Measurements from ENCODE around the gene HSBP1L1.
"Not testable (repeated sequence)": the region's sequence is repeated elsewhere in the genome, so short reads cannot be mapped to it uniquely, and the experiment has no call there.

Gene HSBP1L1

DNA sequence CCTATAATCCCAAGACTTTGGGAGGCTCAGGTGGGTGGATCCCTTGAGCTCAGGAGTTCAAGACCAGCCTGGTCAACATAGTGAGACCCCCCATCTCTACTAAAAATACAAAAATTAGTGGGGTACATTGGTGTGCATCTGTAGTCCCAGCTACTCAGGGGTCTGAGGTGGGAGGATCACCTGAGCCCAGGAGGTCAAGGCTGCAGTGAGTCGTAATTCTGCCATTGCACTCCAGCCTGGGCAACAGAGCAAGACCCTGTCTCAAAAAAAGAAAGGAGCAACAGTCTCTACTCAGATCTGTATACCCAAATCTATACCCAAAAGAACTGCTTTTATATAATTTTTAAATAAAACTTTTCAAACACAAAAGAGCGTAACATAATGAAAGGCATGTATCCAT is 5.5 kb upstream of the HSBP1L1 start:
- FAIRE-seq: no peak
- no peak for DNase-seq (ENCODE audit: extremely low spot score, insufficient read length, low read depth)

DNA sequence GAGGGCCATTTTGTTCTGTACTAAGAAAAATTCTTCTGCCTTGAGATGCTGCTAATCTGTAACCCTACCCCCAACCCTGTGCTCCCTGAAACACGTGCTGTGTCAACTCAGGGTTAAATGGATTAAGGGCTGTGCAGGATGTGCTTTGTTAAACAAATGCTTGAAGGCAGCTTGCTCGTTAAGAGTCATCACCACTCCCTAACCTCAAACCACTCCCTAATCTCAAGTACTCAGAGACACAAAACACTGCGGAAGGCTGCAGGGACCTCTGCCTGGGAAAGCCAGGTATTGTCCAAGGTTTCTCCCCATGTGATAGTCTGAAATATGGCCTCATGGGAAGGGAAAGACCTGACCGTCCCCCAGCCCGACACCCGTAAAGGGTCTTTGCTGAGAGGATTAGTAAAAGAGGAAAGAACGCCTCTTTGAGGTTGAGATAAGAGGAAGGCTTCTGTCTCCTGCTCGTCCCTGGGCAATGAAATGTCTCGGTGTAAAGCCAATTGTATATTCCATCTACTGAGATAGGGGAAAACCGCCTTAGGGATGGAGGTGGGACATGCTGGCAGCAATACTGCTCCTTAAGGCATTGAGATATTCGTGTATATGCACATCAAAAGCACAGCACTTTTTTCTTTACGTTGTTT is 4.2 kb upstream of the HSBP1L1 start:
- not testable (repeated sequence) for FAIRE-seq; DNase-seq (ENCODE audit: extremely low spot score, insufficient read length, low read depth)

DNA sequence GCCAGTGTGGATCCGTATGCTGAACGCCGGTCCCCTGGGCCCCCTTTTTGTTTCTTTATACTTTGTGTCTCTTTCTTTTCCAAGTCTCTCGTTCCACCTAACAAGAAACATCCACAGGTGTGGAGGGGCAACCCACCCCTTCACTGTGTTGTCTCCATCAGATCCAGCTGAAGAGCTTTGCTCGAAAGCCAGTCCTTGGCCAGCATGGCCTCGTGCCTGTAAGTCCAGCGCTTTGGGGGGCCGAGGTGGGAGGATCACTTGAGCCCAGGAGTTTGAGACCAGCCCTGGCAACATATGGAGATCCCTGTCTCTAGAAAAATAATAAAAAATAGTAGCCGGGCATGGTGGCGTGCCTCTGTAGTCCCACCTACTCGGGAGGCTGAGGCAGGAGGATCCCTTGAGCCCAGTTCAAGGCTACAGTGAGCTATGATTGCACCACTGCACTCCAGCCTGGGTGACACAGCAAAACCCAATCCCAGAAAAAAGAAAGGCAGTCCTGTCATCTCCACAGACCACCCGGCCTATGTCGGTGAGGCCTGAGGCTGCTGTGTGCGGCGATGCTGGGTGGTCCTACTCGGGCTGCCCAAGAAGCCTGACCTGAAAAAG is 3.4 kb upstream of the HSBP1L1 start:
- FAIRE-seq (no peak), DNase-seq (ENCODE audit: extremely low spot score, insufficient read length, low read depth) (no peak)

DNA sequence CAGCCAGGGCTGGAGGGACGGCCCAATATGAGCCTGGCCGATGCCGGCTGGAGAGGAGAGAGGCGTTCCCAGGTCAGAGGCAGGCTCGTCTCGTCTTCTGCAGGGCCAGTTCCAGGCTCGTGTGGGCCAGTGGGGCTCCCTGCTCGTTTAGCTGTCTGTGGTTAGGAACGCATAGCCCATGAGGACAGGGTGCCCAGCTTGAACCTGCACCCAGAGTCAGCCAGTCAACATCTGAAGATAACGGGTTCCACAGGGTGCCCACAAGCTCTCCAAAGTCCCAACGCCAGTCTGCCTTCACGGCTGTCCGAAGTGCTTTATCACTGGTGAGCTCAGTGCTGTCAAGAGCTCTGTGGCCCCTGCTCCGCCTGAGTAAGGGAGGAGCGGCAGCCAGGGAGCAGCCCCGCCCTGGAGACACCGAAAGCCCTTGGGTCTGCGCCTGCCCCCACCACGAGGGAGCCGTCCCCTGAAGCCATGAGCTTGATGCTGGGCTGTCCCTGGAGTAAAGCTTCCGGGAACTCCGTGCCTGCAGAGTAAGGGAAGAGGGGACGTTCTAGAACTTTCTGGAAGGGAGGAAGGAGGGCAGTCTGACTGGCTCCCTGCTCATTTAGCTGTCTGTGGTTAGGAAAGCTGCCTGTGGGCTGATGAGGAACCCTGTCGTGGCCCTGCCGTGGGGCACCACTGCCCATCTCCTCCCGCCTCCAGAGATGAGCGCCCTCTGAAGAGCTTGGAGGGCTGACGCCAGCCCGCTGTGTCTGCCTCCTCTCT is 2.7 kb upstream of the HSBP1L1 start:
- DNase-seq (ENCODE audit: extremely low spot score, insufficient read length, low read depth) (no peak), FAIRE-seq (no peak)

DNA sequence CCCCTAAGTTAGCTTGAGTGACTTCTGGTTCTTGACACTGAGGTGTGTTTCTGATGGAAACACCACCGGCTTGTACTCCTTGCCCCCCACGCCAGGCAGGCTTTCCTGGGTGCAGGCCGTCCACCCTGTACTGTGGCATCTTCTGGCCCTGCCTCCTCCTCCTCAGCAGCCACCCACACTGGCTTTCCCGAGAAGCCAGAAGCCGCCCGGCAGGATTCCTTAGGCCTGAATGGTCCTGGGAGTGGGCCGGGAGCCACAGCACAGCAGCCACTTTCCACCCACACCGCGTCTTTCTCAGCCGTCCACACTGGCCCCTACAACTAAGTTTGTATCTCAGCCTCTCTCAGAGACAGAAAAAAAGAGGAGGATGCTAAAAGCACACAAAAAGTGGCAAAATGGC is 2.1 kb upstream of the HSBP1L1 start:
- FAIRE-seq: no peak
- no peak for DNase-seq (ENCODE audit: extremely low spot score, insufficient read length, low read depth)

DNA sequence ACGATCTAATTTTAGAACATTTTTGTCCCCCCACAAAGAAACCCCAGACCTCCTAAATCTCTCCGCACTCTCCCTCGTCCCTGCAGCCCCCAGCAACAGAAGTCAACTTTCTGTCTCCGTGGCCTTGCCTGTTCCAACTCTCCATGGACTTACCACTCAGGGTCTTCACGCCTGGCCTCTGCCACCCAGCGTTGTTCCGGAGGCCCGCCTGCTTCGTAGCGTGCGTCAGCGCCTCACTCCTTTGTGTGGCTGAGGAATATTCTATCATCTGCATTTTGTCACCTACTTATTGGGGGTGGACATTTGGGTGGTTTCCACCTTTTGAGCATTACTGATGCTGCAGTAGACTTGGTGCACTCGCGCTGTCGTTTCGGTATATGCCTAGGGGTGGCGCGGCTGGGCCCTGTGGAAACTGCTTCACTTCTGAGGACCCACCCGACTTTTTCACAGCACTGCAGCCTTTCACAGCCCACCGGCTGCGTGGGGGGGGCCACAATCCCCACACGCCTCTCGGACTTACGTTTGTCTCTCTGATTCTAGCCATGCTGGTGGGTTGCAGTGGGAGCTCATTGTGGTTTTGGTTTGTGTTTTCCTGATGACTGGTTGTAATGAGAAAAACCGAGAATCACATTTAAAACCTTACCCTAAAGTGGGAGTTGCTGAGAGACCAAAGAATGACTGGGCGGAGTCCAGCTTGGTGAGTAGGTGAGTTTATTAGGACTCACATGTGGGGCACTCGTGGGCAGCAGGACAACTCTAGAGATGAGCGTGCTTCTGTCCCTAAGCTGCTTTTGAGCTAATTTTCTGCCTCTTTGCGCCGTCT is 1.4 kb upstream of the HSBP1L1 start:
- peak; percentile 84 for FAIRE-seq

DNA sequence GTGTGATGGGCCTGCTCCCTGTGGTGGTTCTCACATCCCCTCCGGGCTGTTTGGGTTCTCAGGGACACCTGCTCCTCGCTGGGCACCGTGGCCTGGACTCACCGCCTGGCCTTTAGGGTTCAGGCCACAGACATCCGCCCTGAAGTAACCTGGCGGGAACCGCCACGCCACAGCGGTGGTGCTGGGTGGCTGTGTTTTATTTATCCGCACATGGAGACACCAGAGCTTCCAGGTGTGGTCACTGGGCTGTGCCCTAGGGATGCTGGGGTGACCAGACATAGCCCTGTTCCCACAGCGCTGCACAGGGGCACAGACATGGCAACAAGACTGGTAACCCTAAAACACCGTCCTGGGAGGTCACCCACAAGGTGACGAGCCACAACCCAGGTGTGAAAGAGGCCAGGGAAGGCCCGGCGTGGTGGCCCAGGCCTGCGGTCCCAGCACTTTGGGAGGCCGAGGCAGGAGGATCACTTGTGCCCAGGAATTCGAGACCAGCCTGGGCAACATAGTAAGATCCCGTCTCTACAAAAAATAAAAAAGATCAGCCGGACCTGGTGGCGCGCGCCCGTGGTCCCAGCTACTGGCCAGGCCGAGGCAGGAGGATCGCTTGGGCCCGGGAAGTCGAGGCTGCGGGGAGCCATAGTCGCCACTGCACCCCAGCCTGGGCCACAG is 649 bp upstream of the HSBP1L1 start:
- FAIRE-seq: no peak
- no peak for DNase-seq (ENCODE audit: extremely low spot score, insufficient read length, low read depth)

More for the DNA sequence above, 1.4 kb upstream of the HSBP1L1 start:
- no peak for DNase-seq (ENCODE audit: extremely low spot score, insufficient read length, low read depth)

DNA sequence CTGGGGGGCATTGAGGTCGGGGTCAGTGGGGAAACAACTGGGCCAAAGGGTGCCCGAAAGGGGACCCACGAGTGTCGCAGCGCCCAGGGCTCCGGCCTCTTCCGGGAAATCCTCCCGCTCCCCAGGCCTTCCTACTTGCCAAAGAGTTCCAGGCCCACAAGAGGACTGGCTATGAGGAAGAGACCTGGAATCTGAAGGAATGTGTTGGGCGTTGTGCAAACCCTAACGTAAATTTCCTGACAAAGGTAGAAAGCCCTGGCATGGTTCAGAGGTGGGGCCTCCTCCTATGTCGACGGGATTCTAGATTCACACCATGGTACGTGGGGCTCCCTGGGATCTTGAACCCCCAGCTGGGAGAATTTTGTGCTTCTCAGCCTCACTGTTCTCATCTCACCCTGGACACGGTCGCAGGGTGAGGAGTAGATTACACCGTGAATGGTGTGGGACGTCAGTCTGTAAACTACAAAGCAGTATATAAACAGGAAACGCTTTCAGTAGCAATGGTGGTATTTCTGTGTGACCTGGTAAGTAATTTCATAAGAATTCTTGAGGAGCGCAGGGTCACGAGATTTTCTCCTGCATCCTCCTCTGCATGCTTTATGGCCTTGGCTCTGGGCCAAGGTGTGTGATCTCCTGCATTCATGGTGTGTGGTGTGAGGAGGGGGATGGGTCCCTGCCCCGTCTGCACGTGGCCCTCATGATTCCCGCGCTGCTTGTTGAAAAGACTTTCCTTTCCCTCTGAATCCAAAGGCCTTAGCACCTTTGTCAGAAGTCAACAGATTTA is 868 bp downstream of the HSBP1L1 start:
- DNase-seq (ENCODE audit: extremely low spot score, insufficient read length, low read depth) (no peak), FAIRE-seq (peak; percentile 69)

DNA sequence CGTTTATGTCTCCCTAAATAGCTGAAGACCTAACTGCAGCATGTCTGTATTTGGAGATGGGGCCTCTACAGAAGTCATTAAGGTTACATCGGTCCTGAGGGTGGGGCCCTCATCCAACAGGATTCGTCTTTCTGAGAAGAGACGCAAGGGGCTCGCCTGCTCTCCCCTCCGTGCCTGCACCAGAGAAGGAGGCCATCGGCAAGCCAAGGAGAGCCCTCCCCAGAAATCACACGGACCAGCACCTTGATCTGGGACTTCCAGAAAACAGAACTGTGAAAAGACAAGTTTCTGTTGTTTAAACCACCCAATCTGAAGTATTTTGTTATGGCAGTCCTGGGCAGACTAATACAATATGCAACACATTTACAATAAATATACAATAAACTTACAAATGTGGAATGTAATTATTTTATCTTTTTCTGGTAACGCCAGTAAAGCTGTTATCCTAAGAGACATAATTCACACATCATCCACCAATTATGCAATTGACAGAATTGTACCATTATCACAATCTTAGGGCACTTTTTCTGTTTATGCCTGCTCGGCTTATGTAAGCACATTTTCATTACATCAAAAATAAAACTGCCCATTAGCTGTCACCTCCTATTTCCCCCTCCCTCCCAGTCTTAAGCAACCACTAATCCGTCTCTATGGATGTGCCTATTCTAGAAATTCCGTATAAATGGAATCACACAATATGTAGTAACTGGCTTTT is 6.1 kb downstream of the HSBP1L1 start:
- FAIRE-seq (no peak), DNase-seq (ENCODE audit: extremely low spot score, insufficient read length, low read depth) (no peak)

DNA sequence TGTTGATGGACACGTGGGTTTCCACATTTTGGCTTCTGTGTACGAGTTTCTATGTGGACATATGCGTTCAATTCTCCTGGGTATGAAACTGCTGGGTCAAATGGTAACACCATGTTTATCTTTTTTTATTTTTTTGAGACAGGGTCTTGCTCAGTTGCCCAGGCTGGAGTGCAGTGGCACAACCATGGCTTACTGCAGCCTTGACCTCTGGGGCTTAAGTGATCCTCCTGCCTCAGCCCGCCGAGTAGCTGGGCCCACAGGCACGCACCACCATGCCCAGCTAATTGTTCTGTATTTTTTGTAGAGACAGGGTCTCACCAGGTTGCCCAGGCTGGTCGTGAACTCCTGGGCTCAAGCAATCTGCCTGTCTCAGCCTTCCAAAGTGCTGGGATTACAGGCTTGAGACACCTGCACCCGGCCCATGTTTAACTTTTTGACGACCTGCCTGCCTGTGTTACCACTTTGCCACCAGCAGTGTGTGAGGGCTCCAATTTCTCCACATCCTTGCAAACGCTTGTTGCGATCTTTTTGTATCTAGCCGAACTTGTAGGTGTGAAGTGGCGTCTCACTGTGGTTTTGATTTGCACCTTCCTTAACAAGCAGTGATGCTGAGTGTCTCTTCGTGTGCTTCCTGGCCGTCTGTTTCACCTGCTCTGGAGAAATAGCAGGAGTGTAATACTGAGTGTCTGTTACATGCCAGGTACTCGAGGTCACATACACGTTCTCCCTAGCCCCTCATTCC is 6.9 kb downstream of the HSBP1L1 start:
- no peak for DNase-seq (ENCODE audit: extremely low spot score, insufficient read length, low read depth)
- no peak for FAIRE-seq

DNA sequence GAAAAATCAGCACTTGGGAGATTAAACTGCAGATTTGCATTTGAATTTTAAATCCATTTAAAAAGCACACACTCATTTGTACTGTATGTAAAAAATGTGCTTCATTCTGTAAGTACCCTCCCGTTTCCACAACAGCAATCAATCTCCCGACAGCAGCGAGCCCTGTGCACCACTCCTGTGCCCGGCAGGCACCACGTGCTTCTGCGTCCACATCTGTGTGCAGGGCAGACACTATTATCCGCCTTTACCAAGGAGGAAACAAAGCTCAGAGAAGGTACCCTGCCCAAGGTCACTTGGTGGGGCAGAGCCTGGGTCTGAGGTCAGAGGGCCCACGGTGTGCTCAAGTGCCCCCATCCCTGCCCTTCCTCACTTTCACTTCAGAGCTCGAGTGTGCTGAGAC is 7.5 kb downstream of the HSBP1L1 start:
- DNase-seq (ENCODE audit: extremely low spot score, insufficient read length, low read depth) (no peak), FAIRE-seq (no peak)

DNA sequence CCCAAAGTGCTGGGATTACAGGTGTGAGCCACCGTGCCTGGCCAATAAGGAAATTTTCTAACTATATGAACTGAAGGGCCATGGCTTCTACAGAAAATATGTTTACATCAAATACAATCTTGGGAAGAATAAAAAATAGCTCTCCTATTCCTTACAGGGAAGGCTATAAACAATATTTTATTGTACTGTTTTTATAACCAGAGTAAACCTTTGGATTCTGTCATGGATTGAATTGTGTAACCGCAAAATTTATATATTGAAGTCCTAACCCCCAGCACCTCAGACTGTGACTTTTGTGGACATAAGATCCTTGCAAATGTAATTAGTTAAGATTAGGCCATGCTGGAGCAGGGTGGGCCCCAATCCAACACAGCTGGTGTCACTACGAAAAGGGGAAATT is 8.3 kb downstream of the HSBP1L1 start:
- no peak for FAIRE-seq
- no peak for DNase-seq (ENCODE audit: extremely low spot score, insufficient read length, low read depth)

DNA sequence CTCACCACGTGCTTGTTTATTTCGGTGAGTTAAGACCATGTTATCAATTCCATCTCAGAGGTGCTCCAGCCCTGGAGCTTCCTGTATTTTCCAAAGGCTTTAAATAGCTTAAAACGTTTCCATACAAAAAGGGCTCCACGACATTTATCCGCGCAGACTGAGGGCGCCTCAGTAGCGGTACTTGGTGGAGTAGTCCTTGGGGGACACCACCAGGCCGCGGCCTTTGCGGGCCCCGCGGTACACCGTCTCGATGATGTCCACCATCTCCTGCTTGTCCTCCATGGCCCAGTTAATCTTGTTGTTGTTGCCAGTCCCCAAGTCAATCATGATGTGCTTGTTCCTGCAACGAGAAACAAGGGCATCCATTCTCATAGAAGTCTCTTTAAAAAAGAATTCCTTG is 9.1 kb downstream of the HSBP1L1 start:
- no peak for DNase-seq (ENCODE audit: extremely low spot score, insufficient read length, low read depth)
- FAIRE-seq: no peak

DNA sequence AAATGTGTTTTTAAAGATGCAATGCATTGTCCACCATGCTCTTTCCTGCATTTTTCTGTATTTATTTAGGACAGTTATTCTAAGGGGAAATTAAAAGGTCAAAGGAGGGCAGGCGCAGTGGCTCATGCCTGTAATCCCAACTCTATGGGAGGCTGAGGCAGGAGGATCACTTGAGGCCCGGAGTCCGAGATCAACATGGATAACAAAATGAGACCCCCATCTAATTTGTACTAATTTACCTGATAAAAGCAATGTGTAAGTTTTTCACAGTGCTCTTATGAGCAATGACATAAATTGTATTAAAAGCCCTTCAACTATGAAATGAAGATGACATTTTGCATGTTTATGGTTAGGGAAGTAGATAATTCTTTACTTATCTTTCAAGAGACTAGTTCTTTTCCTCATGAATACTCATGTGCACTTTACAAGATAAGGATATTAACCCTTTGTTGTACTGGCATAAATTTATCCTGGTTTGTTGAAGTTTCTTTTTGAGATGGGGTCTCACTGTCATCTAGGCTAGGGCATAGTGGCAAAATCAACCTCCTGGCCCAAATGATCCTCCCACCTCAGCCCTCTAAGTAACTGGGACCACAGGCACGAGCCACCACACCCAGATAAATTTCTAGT is 9.7 kb downstream of the HSBP1L1 start:
- DNase-seq (ENCODE audit: extremely low spot score, insufficient read length, low read depth): no peak
- FAIRE-seq: no peak

DNA sequence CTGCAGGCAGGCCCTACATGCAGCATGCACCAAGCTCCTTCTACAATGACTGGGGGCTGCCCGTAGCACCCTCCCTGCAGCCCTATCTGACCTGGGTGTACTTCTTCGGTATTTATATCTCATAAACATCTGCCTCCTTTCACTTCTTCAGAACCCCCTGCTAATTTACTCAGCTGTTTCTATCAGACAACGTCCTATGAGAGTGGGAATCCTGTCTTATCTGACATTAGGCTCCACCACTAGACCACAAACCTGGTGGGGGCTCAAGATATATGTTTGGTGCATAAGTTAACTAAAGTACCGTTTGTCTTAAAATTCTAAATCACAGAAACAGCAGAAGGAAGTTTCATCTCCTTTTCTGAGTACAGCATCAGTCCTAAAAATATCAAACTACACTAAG is 10.6 kb downstream of the HSBP1L1 start:
- DNase-seq (ENCODE audit: extremely low spot score, insufficient read length, low read depth): no peak

DNA sequence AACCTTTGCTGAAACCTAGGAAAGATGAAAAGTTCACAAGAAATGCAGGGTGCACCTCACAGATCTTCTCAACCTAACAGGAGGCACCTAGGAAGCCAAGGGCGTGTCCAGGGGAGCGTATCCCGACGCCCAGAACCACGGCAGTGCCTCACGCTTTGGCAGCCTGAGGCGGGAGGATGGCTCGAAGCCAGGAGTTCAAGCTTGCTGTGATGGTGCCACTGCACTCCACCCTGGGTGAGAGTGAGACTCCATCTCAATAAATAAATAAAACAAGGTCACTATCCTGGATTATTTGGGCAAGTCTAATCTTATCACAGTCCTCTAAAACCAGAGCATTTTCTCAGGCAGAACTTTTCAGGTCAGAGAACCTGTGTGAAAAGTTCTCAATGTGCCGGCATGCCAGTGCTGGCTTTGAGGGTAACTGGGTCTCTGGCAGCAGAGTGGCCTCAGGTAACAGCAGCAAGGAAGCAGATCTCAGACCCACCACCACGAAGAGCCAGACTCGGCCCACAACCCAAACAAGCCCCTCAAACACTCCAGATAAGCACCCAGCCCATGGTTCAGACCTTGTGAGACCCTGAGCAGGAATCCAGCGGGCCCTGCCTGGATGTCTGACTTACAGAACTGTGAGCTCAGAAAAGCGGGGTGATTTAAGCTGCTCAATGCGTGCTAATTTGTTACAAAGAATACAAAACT is 11.7 kb downstream of the HSBP1L1 start:
- FAIRE-seq (no peak), DNase-seq (ENCODE audit: extremely low spot score, insufficient read length, low read depth) (no peak)

More for the DNA sequence above, 10.6 kb downstream of the HSBP1L1 start:
- no peak for FAIRE-seq

DNA sequence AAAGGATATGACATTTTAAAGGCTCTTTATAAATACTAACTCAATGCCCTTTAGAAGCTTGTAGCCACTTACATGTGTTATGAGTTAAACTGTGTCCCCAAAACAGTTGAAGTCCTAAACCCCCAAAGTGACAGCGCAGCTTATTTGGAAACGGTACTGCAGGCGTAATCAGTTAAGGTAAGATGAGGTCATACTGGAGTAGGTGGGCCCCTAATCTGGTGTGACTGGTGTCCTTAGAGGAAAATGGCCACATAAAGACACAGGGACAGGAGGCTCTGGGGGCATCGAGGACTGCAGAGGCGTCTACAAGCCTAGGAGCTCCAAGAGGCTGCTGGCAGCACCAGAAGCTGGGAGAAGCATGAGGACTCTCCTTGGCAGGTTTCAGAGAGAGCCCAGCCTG is 15.4 kb downstream of the HSBP1L1 start:
- FAIRE-seq: no peak
- DNase-seq (ENCODE audit: extremely low spot score, insufficient read length, low read depth): no peak

All from GM18507 (cell line).